ENCODE data around the gene MACF1. TPM values are rescaled to one million over a fixed set of nuclear protein-coding genes. Genes with fewer than 3 reads are reported as not detected.

Gene MACF1
- total and polyA plus RNA-seq, 7 donors = 38.9 to 162 (median 71.4) TPM

DNA sequence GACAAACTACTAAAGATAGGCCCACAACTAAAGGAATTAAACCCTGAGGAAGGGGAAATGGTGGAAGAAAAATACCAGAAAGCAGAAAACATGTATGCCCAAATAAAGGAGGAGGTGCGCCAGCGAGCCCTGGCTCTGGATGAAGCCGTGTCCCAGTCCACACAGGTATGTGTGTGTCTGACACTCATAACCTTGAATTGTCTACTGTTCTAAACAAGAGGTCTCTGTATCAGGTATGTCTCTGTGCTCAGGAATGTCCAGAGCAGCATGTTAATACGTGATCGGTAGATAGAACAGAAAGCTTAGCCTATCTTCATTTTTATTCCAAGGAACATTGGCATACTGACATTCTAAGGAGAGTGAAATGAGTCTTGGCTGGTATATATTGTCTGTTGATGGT is 231.1 kb downstream of the MACF1 start:
- 97 to 99% (median 97%) methylated on average over 5 of the region's 5 CpGs for WGBS, 3 donors
- intact Hi-C loops (cut with DNase I) = loop anchor here in 1 of 2 donors (10.0 kb wide), 1 partner anchor 111 kb away; no protein-coding TSS in a partner anchor
- no peak overlapping the region for H3K27ac ChIP-seq

GRCh38 chr1:39436842-39437241 is 232.3 kb downstream of the MACF1 start:
- Histone ChIP-seq H3K36me3 (ENCODE audit: insufficient read depth in 1 of 2, low read depth in 1 of 2) (peaks cover 8 to 100% of the 10 kb centered on the region in 2 donors), H3K9me3 (no peaks in the 10 kb centered on the region), H3K27ac (no peak overlapping the region), H3K27me3 (ENCODE audit: insufficient read depth in 3 of 3, low read length in 2 of 3) (no peaks in the 10 kb centered on the region), H3K4me3 (no peak overlapping the region), H3K4me1 (no peaks in the 10 kb centered on the region)
- DNase-seq = no peak
- intact Hi-C loops (cut with DNase I) = loop anchor here in 1 of 2 donors (10.0 kb wide), 1 partner anchor 112 kb away; no protein-coding TSS in a partner anchor
- ATAC-seq = no peak
- no peak for TF ChIP-seq CTCF (IDR thresholded peaks at IDR 0.05)
- WGBS, 3 donors = 73 to 79% (median 75%) methylated on average over 3 of the region's 3 CpGs

More for the DNA sequence above, 231.1 kb downstream of the MACF1 start:
- peaks cover 0 to 100% of the 10 kb centered on the region in 2 donors for H3K36me3 ChIP-seq (ENCODE audit: insufficient read depth in 1 of 2, low read depth in 1 of 2)
- TF ChIP-seq CTCF (IDR thresholded peaks at IDR 0.05) = no peak
- H3K9me3 ChIP-seq = no peaks in the 10 kb centered on the region
- no peaks in the 10 kb centered on the region for H3K27me3 ChIP-seq (ENCODE audit: insufficient read depth in 3 of 3, low read length in 2 of 3)
- H3K4me3 ChIP-seq = no peak overlapping the region
- H3K4me1 ChIP-seq = peaks cover 8% of the 10 kb centered on the region
- no peak for DNase-seq
- ATAC-seq = no peak

DNA sequence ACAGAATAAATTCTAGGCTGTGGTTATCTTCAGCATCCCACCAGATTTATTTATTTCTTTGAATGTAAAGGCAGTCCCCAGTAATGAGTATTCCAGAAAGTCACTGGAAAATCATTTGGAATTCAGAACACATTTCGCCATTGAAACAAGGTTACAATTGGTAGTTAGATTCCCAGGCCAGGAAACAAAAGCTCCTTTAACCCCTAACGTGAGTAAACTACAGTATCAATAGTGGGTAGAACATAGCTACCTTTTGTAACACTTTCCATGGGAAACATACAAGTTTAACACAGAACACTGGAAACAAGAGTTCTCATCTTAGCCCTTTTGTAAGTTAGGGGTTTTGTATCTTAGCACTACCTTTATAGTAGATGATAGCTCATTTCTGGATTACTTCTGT is 233.5 kb downstream of the MACF1 start:
- DNase-seq (no peak), ATAC-seq (no peak)
- intact Hi-C loops (cut with DNase I) = loop anchor here in 1 of 2 donors (10.0 kb wide), 1 partner anchor 113 kb away; no protein-coding TSS in a partner anchor
- no peaks in the 10 kb centered on the region for H3K9me3 ChIP-seq
- H3K27me3 ChIP-seq (ENCODE audit: insufficient read depth in 3 of 3, low read length in 2 of 3) = no peaks in the 10 kb centered on the region
- H3K36me3 ChIP-seq (ENCODE audit: insufficient read depth in 1 of 2, low read depth in 1 of 2) = peaks cover 18 to 100% of the 10 kb centered on the region in 2 donors
- H3K4me3 ChIP-seq = no peak overlapping the region
- no peak for TF ChIP-seq CTCF (IDR thresholded peaks at IDR 0.05)
- WGBS, 3 donors = 79 to 85% (median 81%) methylated on average over 2 of the region's 2 CpGs
- H3K27ac ChIP-seq = no peak overlapping the region
- no peaks in the 10 kb centered on the region for H3K4me1 ChIP-seq

GRCh38 chr1:39440856-39441255 is 236.4 kb downstream of the MACF1 start:
- Histone ChIP-seq H3K4me1 (no peaks in the 10 kb centered on the region), H3K27me3 (ENCODE audit: insufficient read depth in 3 of 3, low read length in 2 of 3) (no peaks in the 10 kb centered on the region), H3K36me3 (ENCODE audit: insufficient read depth in 1 of 2, low read depth in 1 of 2) (peaks cover 22 to 100% of the 10 kb centered on the region in 2 donors), H3K27ac (no peak overlapping the region), H3K4me3 (no peak overlapping the region), H3K9me3 (no peaks in the 10 kb centered on the region)
- TF ChIP-seq CTCF (IDR thresholded peaks at IDR 0.05) = no peak
- DNase-seq = no peak
- intact Hi-C loops (cut with DNase I) = no loop called here
- no peak for ATAC-seq
- WGBS, 3 donors = 76 to 92% (median 80%) methylated on average over 2 of the region's 2 CpGs

DNA sequence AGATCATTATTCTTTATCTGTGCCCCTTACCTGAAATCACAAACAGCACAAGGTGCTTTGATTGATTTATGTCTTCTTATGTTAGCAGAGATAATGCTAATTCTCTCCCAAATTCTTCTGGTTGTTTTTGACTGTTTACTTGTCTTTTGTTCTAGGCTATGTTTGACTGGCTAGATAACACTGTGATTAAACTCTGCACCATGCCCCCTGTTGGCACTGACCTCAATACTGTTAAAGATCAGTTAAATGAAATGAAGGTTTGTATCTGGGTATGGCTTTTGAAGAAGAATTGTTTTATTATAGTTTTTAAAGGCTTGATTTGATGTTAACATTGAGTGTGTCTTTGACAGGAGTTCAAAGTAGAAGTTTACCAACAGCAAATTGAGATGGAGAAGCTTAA is 237.3 kb downstream of the MACF1 start:
- H3K4me3 ChIP-seq = no peak overlapping the region
- DNase-seq (no peak), ATAC-seq (no peak)
- H3K9me3 ChIP-seq = no peaks in the 10 kb centered on the region
- intact Hi-C loops (cut with DNase I) = no loop called here
- H3K27me3 ChIP-seq (ENCODE audit: insufficient read depth in 3 of 3, low read length in 2 of 3) = no peaks in the 10 kb centered on the region
- peaks cover 22 to 100% of the 10 kb centered on the region in 2 donors for H3K36me3 ChIP-seq (ENCODE audit: insufficient read depth in 1 of 2, low read depth in 1 of 2)
- TF ChIP-seq CTCF (IDR thresholded peaks at IDR 0.05) = no peak
- no peaks in the 10 kb centered on the region for H3K4me1 ChIP-seq
- no peak overlapping the region for H3K27ac ChIP-seq
